HG03457 (cell line): ENCODE results near the gene ODR4.
"Not testable (repeated sequence)": the region's sequence is repeated elsewhere in the genome, so short reads cannot be mapped to it uniquely, and the experiment has no call there.

Experiments
- ATAC-seq: cut with Tn5 transposase; IDR thresholded peaks from one replicate; pipeline ENCODE4 v1.9.1; 2021; ENCODE audit warnings: moderate number of reproducible peaks; ENCODE audit not compliant: unreplicated experiment

The ODR4 gene

GRCh38 chr1:186375152-186375928, at the start of gene ODR4, which contains the start of gene TPR:
Gene ODR4, plus strand, starts transcription at chr1:186375838. Its CDS starts 3,948 bp downstream, at chr1:186379786.
Gene TPR, minus strand, starts transcription at chr1:186375253. Its CDS starts 225 bp downstream, at chr1:186375028.
- ATAC-seq = peak; percentile 85

DNA sequence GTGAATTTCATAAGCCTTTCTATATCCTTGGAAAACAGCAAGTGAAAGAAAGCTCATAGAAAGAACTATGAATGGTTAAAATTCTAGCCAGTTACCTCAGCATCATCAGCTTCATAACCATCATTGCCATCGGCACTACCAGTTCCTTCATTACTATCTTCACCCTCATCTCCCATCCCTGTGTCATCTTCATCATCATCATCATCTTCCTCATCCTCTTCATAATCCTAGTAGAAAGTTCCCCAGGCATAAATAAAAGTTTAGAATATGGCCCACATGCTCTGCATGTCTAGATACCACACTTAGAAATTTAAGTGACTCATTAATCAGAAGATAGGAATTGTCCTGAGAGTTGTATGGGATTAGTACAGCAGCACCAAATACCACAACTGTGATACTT, 49.6 kb upstream of the ODR4 start:
- no peak for ATAC-seq

DNA sequence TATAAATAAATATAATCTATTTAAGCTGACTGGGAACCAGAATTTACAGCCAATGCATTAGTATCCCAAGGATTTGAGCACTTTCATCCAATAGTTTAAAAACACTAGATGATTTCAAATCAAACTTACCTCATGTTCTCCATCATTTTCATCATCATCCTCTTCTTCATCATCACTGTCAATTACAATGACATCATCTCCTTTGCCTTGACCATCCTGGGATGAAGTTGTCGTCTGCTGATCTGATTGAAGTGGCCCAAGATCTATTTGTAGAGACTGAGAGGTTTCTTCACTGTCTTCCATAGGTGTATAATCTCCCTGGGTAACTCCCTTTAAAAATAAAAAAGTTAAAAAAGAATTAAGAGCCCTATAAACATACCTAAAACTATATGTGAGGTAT, 48.3 kb upstream of the ODR4 start:
- ATAC-seq = no peak

DNA sequence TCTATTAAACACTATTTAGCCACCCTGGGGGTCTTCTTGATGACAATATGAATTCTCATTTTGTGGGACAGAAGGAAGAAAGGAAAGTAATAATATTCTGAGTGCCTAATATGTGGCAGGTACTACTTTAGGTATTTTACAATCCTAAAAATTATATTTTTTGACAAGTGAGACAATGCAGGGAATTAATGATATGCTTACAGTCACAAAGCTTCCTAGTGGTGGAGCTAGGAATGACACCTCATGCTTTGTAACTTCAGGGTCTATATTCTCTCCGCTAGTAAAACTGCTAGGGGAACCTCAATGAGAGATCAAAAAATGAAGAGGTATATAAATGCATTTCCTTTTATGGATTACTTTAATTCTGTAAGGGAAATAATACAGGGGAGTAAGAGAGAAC, 44.9 kb upstream of the ODR4 start:
- ATAC-seq = no peak

DNA sequence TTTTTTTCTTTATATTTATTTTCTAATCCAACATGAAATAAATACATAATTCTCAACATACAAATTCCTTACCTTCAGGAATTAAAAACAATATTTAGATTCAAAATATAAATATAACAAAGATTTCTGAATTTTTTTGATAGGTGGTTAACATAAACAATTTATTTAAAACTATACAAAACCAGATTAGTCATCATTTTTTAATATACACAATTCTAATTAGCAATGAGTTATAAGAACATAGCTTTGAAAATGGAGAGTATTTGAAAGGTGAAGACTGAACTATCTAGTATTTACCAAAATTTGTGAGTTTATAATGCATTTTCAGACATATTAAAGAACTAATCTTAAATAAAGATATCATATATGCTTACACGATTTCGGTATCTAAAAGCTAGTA, 38.1 kb upstream of the ODR4 start:
- ATAC-seq = no peak

DNA sequence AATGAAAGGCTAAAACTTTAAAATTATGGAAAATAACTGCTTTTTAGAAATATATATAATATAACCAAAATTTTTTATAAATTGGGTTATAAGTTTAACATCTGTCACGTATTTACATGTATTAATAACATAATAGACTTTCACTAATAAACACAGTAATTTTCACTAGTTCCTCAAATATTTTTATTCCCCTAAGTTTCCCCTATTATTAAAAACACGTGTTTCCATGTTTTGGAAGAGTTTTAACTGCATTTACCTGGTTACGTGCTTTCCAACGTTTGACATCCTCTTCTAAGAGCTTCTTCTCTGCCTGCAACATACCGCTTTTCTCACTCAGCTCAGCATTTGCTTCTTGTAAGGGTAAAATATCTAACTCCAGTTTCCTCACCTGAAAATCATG, 34.9 kb upstream of the ODR4 start:
- no peak for ATAC-seq

DNA sequence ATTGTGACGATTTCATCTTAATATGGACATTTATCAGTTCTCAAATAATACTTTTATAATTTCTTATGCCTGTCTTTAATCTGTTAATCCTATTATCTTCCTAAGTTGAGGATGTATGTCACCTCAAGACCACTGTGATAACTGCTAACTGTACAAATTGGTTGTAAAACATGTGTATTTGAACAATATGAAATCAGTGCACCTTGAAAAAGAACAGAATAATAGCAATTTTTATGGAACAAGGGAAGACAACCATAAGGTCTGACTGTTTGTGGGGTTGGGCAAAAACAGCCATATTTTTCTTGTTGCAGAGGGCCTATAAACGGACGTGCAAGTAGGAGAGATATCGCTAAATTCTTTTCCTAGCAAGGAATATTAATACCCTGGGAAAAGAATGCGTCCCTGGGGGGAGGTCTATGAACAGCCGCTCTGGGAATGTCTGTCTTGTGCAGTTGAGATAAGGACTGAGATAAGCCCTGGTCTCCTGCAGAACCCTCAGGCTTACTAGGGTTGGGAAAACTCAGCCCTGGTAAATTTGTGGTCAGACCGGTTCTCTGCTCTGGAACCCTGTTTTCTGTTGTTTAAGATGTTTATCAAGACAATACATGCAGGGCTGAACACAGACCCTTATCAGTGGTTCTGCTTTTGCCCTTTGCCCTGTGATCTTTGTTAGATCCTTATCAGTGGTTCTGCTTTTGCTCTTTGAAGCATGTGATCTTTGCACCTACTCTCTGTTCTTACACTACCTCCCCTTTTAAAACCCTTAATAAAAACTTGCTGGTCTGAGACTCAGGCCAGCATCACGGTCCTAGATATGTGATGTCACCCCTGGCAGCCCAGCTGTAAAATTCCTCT, 27.6 kb upstream of the ODR4 start:
- ATAC-seq = not testable (repeated sequence)

- peak; percentile 30 for ATAC-seq
These were observed 1.1 kb upstream of the ODR4 start for GRCh38 chr1:186374303-186375151.

- no peak for ATAC-seq
These were observed 286 bp downstream of the ODR4 start for GRCh38 chr1:186375929-186376319.

DNA sequence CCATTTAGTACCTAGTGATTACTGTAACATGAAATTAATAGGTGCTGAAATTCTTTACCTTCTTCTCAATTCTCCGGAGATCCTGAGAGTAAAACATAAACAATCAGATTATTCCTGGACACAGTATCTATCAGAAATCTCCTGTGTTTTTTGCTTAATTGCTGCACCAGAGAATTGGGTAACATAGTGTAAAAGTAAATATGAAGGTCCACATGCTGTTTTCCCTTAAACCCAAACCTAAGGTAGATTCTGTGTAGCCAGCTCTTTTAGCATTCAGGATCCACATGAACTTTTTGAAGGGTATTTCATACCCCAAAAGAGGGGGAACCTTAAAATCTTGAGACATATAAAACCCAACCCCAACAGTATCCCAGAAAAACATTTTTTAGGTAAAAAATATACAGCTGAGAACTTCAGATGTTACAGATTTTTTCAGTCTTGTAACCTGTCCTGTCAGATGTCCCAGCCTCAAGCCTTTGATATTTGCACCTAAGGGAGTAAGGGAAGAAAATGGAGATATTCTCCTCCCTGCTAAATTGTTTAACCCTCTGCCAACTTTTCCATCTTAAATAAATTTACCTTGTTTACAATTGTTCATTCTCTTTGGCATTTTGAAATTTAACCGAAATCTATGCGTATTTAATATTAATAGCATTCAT, 11.2 kb downstream of the ODR4 start:
- ATAC-seq = no peak

GRCh38 chr1:186390925-186391324, 15.3 kb downstream of the ODR4 start:
- ATAC-seq = no peak

DNA sequence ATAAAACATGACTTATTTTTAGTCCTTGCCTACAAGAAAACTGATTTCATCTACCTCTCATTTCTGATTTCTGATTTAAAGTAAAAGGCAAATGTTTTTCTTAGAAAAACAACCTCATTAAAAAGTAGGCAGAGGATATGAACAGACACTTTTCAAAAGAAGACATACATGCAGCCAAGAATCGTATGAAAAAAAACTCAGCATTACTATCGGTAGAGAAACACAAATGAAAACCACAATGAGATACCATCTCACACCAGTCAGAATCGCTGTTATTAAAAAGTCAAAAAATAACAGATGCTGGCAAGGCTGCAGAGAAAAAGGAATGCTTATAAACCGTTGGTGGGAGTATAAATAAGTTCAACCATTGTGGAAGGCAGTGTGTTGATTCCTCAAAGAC, 16.2 kb downstream of the ODR4 start:
- no peak for ATAC-seq

- ATAC-seq = not testable (repeated sequence)
These were observed 17.1 kb downstream of the ODR4 start for GRCh38 chr1:186392711-186393110.

DNA sequence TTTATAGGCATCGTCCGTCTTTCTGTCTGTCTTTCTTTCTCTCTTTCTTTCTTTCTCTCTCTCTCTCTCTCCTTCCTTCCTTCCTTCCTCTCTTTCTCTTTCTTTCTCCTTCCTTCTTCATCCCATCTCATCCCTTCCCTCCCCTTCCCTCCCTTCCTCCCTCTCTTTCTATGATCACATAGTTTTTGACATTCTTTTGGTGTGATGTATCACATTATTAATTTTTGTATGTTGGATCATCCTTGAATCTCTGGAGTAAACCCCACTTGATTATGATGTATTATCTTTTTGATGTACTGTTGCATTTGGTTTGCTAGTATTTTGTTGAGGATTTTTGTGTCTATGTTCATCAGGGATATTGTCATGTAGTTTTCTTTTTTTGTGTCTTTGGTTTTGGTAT, 25.8 kb downstream of the ODR4 start:
- not testable (repeated sequence) for ATAC-seq

DNA sequence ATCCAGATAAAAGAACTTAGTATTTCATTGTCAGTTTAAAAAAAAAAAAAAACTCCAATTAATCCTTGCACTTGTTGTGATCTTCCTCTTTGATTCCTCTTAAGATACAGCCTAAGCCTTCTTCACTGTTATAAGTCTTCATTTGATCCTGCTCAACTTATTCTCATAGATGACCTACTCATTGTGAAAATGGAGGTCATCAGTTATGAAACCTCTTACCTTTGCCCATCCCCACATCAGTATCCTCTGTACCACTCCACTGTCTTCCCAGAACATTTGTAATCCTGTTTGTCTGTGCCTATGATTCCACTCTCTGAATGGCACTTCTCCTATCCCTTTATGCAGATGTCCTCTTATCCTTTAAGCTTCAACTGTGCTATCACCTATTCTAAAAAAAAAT, 28.0 kb downstream of the ODR4 start:
- ATAC-seq = no peak

DNA sequence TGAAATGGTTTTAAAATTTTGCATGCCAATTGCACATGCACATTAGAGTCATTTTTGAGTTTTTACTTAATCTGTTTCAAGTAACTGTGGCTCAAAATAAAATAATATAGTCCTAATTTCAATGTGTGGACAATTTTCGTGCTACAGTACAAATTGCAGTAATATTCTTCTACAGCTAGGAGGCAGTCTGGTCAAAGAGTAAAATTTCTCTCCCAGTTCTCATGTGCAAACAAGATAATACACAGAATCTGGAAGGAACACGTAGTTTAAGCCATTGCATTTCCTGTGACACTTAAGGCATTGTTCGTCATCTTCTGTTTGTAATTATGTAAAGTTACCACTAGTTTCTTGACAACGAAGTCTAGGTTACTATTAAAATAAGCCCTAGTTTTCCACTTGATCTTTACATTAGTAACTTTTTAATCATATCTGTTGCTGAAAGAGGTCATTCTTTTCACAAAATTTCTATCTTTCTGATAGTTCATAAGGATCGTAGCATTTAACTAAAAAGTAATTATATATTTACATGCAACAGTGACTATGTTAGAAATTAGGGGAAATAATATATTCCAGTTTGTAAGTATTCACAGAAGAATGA, 28.9 kb downstream of the ODR4 start:
- no peak for ATAC-seq

DNA sequence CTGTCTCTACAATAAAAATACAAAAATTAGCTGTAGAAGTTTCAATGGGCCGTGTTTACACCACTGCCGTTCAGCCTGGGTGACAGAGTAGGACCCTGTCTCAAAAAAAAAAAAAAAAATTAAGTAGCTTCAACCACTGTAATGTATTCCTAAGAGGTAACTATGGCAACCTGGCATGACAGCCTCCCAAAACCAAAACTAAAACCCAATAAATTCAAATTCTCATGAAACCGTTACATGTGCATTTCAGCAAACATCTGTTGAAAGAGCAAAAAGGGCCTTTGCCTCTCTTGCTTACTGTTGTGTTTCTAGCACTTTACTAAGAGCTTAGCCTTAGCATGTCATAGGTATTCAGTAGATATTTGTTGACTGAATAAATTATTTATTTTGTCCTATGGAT, 33.5 kb downstream of the ODR4 start:
- peak; percentile 55 for ATAC-seq

DNA sequence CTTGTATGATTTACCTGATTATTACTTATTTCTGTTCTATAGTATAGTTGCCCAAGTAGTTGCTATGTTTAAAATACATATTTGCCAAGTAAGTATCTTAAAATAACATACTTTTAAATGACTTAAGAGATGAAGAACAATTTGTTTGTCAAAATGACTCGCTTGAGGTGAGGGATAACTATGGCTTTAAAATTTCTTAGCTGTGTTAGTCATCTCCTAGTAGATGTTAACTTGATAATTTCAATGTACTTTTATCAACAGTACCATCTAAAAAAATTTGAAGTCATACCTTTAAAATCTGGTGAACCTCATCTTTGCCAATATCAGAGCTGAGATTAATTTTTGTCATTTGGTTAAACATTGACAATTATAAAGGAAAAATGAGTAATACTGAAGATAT, 37.7 kb downstream of the ODR4 start:
- ATAC-seq = no peak

DNA sequence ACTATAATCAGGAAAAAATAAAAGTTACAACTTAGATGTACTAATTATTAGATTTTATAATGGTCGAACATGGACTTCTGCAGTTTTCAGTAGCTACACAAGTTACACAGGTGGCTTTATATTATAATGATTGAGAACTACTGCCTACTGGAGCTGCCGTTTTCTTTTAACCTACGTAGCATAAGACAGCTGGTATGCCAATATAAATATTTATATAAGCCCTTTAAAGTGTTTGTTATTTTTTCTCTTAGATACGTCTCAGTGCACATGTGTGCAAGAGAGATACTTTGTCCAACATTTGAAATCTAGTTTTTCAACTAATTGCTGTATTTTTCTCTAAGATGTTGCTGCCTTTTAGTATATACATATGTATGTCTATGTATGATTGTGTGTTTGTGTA, 42.9 kb downstream of the ODR4 start:
- ATAC-seq = no peak

DNA sequence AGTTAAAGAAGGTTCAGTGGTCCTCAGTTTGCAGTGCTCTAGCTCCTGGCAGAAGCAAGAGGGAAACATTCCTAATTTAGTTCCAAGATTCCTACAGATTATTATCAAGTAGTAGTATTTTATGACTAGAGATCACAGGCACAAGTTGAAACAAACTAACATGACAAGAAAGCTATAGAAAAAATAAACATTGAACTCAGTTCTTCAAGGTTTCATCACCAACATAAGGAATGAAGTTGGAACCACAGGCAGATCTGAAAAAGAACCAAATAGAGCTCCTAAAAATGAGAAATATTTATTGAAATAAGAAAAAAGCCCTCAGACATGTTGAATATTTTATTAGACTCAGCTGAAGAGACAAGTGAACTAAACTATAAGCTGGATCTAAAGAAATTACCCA, 44.7 kb downstream of the ODR4 start:
- ATAC-seq = no peak
